ENCODE data around the gene TENT4A.

TENT4A gene

DNA sequence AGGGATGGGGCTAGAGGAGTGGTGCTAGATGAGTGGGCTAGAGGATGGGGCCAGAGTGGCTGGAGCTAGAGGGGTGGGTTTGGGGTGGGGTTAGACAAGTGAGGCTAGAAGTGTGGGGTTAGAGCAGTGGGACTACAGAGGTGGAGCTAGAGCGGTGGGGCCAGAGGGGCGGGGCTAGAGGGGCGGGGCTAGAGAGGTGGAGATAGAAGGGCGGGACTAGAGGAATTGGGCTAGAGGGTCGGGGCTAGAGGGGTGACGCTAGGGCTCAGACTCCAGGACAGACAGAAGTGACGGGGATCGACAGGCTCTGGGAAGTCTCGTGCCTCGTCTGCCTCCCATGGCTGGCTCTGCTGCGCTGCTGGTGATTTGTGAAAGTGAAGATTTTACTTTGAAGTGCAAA is 31.0 kb upstream of the TENT4A start:
- H3K27me3 ChIP-seq (ENCODE audit: insufficient read depth, low read depth) = no peaks in the 10 kb centered on the region
- H3K79me2 ChIP-seq (ENCODE audit: insufficient read depth, low read depth) = no peaks in the 10 kb centered on the region
- no peaks in the 10 kb centered on the region for H4K20me1 ChIP-seq (ENCODE audit: insufficient read depth)
- H3K9ac ChIP-seq = no peak overlapping the region
- no peak overlapping the region for H3K27ac ChIP-seq
- H3K4me2 ChIP-seq = no peak overlapping the region
- H2AFZ ChIP-seq (ENCODE audit: low read depth) = no peak overlapping the region
- TF ChIP-seq, protein P1, sequence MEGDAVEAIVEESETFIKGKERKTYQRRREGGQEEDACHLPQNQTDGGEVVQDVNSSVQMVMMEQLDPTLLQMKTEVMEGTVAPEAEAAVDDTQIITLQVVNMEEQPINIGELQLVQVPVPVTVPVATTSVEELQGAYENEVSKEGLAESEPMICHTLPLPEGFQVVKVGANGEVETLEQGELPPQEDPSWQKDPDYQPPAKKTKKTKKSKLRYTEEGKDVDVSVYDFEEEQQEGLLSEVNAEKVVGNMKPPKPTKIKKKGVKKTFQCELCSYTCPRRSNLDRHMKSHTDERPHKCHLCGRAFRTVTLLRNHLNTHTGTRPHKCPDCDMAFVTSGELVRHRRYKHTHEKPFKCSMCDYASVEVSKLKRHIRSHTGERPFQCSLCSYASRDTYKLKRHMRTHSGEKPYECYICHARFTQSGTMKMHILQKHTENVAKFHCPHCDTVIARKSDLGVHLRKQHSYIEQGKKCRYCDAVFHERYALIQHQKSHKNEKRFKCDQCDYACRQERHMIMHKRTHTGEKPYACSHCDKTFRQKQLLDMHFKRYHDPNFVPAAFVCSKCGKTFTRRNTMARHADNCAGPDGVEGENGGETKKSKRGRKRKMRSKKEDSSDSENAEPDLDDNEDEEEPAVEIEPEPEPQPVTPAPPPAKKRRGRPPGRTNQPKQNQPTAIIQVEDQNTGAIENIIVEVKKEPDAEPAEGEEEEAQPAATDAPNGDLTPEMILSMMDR (conservative IDR thresholded peaks at IDR 0.05; ENCODE audit: low read depth, low read length) = no peak
- H3K36me3 ChIP-seq (ENCODE audit: insufficient read depth) = no peaks in the 10 kb centered on the region
- H3K4me1 ChIP-seq (ENCODE audit: low read depth, poor library complexity, severe bottlenecking) = no peaks in the 10 kb centered on the region
- no peak overlapping the region for H3K4me3 ChIP-seq (IDR thresholded peaks at IDR 0.05; ENCODE audit: insufficient read depth, low read depth, low read length)

DNA sequence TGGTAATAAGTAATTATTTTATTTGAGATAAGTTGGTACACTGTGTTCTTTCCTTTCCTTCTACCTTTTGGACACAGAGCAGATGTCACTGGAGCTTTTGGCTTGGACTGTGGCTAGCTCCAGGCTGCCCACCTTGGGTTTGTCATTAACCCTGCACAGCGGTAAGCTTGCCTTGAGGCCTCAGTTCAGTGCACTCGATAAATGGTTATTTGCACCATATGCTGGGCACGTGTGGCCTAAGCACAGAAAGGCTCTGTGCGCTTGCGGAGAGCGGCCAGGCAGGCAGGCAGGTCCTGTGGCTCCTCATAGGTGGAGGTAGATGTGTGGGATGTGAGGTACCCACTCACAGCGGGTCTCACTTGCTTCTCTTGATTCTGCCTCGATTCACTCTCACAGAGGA is 30.0 kb upstream of the TENT4A start:
- no peak overlapping the region for H3K27ac ChIP-seq
- H3K36me3 ChIP-seq (ENCODE audit: insufficient read depth) = no peaks in the 10 kb centered on the region
- no peak overlapping the region for H3K9ac ChIP-seq
- H3K4me1 ChIP-seq (ENCODE audit: low read depth, poor library complexity, severe bottlenecking) = no peaks in the 10 kb centered on the region
- H3K79me2 ChIP-seq (ENCODE audit: insufficient read depth, low read depth) = no peaks in the 10 kb centered on the region
- H3K4me2 ChIP-seq = no peak overlapping the region
- no peak overlapping the region for H3K4me3 ChIP-seq (IDR thresholded peaks at IDR 0.05; ENCODE audit: insufficient read depth, low read depth, low read length)
- H2AFZ ChIP-seq (ENCODE audit: low read depth) = no peak overlapping the region
- no peaks in the 10 kb centered on the region for H3K27me3 ChIP-seq (ENCODE audit: insufficient read depth, low read depth)
- TF ChIP-seq, protein P1 (conservative IDR thresholded peaks at IDR 0.05; ENCODE audit: low read depth, low read length) = no peak
- H4K20me1 ChIP-seq (ENCODE audit: insufficient read depth) = no peaks in the 10 kb centered on the region

DNA sequence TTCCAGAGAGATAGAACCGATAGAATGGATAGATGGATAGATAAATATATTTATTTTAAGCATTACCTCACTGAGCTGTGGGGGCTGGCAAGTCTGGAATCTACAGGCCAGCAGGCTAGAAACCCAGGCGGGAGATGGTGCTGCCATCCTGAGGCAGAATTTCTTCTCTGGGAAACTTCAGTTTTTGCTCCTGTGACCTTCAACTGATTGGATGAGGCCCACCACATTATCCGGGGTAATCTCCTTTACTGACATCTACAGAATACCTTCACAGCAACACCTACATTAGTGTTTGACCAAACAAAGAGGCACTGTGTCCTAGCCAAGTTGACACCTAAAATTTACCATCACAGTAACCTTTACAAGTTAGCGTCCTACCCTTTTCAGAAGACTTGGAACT is 29.2 kb upstream of the TENT4A start:
- no peaks in the 10 kb centered on the region for H3K36me3 ChIP-seq (ENCODE audit: insufficient read depth)
- TF ChIP-seq, protein P1 (conservative IDR thresholded peaks at IDR 0.05; ENCODE audit: low read depth, low read length) = no peak
- H3K4me2 ChIP-seq = no peak overlapping the region

DNA sequence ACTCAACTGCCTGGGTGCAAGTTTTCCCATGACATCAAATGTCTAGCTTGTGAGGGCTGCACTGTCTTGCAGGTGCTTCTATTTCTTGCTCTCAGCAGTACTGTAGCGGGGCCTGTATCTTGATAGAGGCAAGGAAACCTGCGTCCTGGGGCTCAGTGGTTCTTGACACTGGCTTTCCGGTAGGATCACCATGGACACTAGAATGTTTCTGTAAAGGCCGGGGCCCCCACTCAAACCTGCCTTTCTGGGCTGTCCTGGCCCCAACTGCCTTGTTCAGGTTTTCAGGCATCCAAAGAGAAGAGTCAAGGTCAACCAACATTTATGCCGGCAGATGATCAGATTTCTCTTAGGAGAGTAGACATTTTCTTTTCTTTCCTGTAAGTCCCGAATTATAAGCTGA is 26.7 kb upstream of the TENT4A start:
- H3K36me3 ChIP-seq (ENCODE audit: insufficient read depth) = no peaks in the 10 kb centered on the region
- H4K20me1 ChIP-seq (ENCODE audit: insufficient read depth) = no peaks in the 10 kb centered on the region
- no peak overlapping the region for H3K27ac ChIP-seq
- no peak overlapping the region for H3K9ac ChIP-seq
- H3K79me2 ChIP-seq (ENCODE audit: insufficient read depth, low read depth) = no peaks in the 10 kb centered on the region
- H3K4me2 ChIP-seq = no peak overlapping the region
- H3K27me3 ChIP-seq (ENCODE audit: insufficient read depth, low read depth) = no peaks in the 10 kb centered on the region
- H3K4me1 ChIP-seq (ENCODE audit: low read depth, poor library complexity, severe bottlenecking) = no peaks in the 10 kb centered on the region
- no peak overlapping the region for H3K4me3 ChIP-seq (IDR thresholded peaks at IDR 0.05; ENCODE audit: insufficient read depth, low read depth, low read length)
- no peak overlapping the region for H2AFZ ChIP-seq (ENCODE audit: low read depth)
- TF ChIP-seq, protein P1 (conservative IDR thresholded peaks at IDR 0.05; ENCODE audit: low read depth, low read length) = no peak

More for the DNA sequence above, 29.2 kb upstream of the TENT4A start:
- Histone ChIP-seq H3K4me1 (ENCODE audit: low read depth, poor library complexity, severe bottlenecking) (no peaks in the 10 kb centered on the region), H3K27ac (no peak overlapping the region), H2AFZ (ENCODE audit: low read depth) (no peak overlapping the region), H3K79me2 (ENCODE audit: insufficient read depth, low read depth) (no peaks in the 10 kb centered on the region), H3K4me3 (IDR thresholded peaks at IDR 0.05; ENCODE audit: insufficient read depth, low read depth, low read length) (no peak overlapping the region), H3K9ac (no peak overlapping the region), H4K20me1 (ENCODE audit: insufficient read depth) (no peaks in the 10 kb centered on the region), H3K27me3 (ENCODE audit: insufficient read depth, low read depth) (no peaks in the 10 kb centered on the region)
